ENCODE measurements around the gene KIFAP3.

- TF ChIP-seq, protein P1, sequence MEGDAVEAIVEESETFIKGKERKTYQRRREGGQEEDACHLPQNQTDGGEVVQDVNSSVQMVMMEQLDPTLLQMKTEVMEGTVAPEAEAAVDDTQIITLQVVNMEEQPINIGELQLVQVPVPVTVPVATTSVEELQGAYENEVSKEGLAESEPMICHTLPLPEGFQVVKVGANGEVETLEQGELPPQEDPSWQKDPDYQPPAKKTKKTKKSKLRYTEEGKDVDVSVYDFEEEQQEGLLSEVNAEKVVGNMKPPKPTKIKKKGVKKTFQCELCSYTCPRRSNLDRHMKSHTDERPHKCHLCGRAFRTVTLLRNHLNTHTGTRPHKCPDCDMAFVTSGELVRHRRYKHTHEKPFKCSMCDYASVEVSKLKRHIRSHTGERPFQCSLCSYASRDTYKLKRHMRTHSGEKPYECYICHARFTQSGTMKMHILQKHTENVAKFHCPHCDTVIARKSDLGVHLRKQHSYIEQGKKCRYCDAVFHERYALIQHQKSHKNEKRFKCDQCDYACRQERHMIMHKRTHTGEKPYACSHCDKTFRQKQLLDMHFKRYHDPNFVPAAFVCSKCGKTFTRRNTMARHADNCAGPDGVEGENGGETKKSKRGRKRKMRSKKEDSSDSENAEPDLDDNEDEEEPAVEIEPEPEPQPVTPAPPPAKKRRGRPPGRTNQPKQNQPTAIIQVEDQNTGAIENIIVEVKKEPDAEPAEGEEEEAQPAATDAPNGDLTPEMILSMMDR (IDR thresholded peaks at IDR 0.05), result no peak
- no peak for TF ChIP-seq POLR2AphosphoS5 (IDR thresholded peaks at IDR 0.05)
Measured at GRCh38 chr1:170085091-170085490, 10.6 kb upstream of the KIFAP3 start.
